GM23338 (cell line): ENCODE measurements around the gene CSTF1.

ENCODE experiments used
- CREB1 ChIP-seq: fragments of 250-450 bp; sonication (Bioruptor Pico); IDR thresholded peaks from 2 replicates; pipeline ENCODE4 v1.5.0; 2020; ENCODE audit warnings: low read depth, mild to moderate bottlenecking, moderate library complexity
- CTCF ChIP-seq, 2 experiments: fragments of 200-600 bp in 1 of 2; sonication (generic) in 1 of 2; conservative IDR thresholded peaks; 2 replicates each; pipeline versions ENCODE4 v1.5.1 to v1.6.1; 2016 to 2017; ENCODE audit warnings: antibody characterized with exemption in 2 of 2, low read depth in 2 of 2, mild to moderate bottlenecking in 2 of 2, moderate library complexity in 1 of 2
- EZH2 ChIP-seq: fragments of 200-600 bp; sonication (generic); IDR thresholded peaks from one replicate; pipeline ENCODE4 v1.8.0; 2017; ENCODE audit warnings: antibody characterized with exemption, mild to moderate bottlenecking, low read depth; ENCODE audit not compliant: unreplicated experiment
- EZH2phosphoT487 ChIP-seq: fragments of 200-600 bp; sonication (generic); IDR thresholded peaks from one replicate; pipeline ENCODE4 v1.8.1; 2018; ENCODE audit warnings: antibody characterized with exemption; ENCODE audit not compliant: unreplicated experiment
- JUNB ChIP-seq: IDR thresholded peaks from one replicate; pipeline ENCODE4 v1.6.1; 2016; ENCODE audit warnings: antibody characterized with exemption; ENCODE audit not compliant: unreplicated experiment
- POLR2AphosphoS5 ChIP-seq: IDR thresholded peaks from 2 replicates; pipeline ENCODE4 v1.6.1; 2016; ENCODE audit warnings: antibody characterized with exemption, low read depth
- REST ChIP-seq: IDR thresholded peaks from one replicate; pipeline ENCODE4 v1.6.1; 2018; ENCODE audit warnings: antibody characterized with exemption; ENCODE audit not compliant: unreplicated experiment
- STAT1 ChIP-seq: IDR thresholded peaks from one replicate; pipeline ENCODE4 v1.6.1; 2016; ENCODE audit warnings: antibody characterized with exemption; ENCODE audit not compliant: unreplicated experiment
- TF ChIP-seq, protein P1 (sequence below): IDR thresholded peaks from 2 replicates; pipeline ENCODE4 v1.6.1; 2016; ENCODE audit warnings: antibody characterized with exemption

- no peak for TF ChIP-seq CTCF (conservative IDR thresholded peaks at IDR 0.05; ENCODE audit: low read depth in 2 of 2)
- no peak for TF ChIP-seq CREB1 (CRISPR knock-in tag)
- no peak for TF ChIP-seq EZH2phosphoT487
- no peak for TF ChIP-seq POLR2AphosphoS5
- no peak for TF ChIP-seq REST
- TF ChIP-seq STAT1, result no peak
- TF ChIP-seq EZH2, result no peak
- no peak for TF ChIP-seq JUNB
- TF ChIP-seq, protein P1, sequence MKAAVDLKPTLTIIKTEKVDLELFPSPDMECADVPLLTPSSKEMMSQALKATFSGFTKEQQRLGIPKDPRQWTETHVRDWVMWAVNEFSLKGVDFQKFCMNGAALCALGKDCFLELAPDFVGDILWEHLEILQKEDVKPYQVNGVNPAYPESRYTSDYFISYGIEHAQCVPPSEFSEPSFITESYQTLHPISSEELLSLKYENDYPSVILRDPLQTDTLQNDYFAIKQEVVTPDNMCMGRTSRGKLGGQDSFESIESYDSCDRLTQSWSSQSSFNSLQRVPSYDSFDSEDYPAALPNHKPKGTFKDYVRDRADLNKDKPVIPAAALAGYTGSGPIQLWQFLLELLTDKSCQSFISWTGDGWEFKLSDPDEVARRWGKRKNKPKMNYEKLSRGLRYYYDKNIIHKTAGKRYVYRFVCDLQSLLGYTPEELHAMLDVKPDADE, result no peak
Observed at GRCh38 chr20:56348746-56349145, 43.7 kb upstream of the CSTF1 start.
